Mesenchymal stem cell (in vitro differentiated cells and primary cell): Measurements from ENCODE around the gene PCDHB1.

Experiments
- DNase-seq: peaks from one replicate; pipeline ENCODE4 v3.0.0-alpha.2; 2013
- H2AFZ ChIP-seq: one replicate; pipeline ENCODE4 v1.6.1; 2013; ENCODE audit warnings: low read depth, mild to moderate bottlenecking, control low read depth, inconsistent platforms, low read length, moderate library complexity
- H2AK5ac ChIP-seq: 2 replicates; pipeline ENCODE4 v1.6.1; 2013; ENCODE audit warnings: low read length, moderate library complexity, mild to moderate bottlenecking, inconsistent platforms; ENCODE audit not compliant: severe bottlenecking
- H2BK120ac ChIP-seq: one replicate; pipeline ENCODE4 v1.6.1; 2013; ENCODE audit warnings: low read depth, mild to moderate bottlenecking, inconsistent platforms, low read length, moderate library complexity
- H2BK12ac ChIP-seq, 2 experiments: one replicate each; pipeline ENCODE4 v1.6.1; 2013; ENCODE audit warnings: inconsistent platforms in 2 of 2, low read length in 2 of 2, mild to moderate bottlenecking in 2 of 2, moderate library complexity in 2 of 2, control low read depth in 1 of 2
- H2BK15ac ChIP-seq: one replicate; pipeline ENCODE4 v1.6.1; 2013; ENCODE audit warnings: mild to moderate bottlenecking, low read depth, inconsistent platforms; ENCODE audit not compliant: poor library complexity, severe bottlenecking
- H2BK5ac ChIP-seq: 2 replicates; pipeline ENCODE4 v1.6.1; 2013; ENCODE audit warnings: low read depth, mild to moderate bottlenecking, low read length, control low read depth, inconsistent platforms; ENCODE audit not compliant: poor library complexity, severe bottlenecking
- H3K14ac ChIP-seq, 2 experiments: one replicate each; pipeline ENCODE4 v1.6.1; 2013; ENCODE audit warnings: inconsistent platforms in 2 of 2, low read length in 2 of 2, control low read depth in 1 of 2, mild to moderate bottlenecking in 1 of 2, moderate library complexity in 1 of 2
- H3K18ac ChIP-seq, 2 experiments: one replicate each; pipeline ENCODE4 v1.6.1; 2013; ENCODE audit warnings: inconsistent platforms in 2 of 2, low read length in 2 of 2, control low read depth in 1 of 2, low read depth in 1 of 2, mild to moderate bottlenecking in 1 of 2
- H3K23ac ChIP-seq, 2 experiments: one replicate each; pipeline ENCODE4 v1.6.1; 2013; ENCODE audit warnings: inconsistent platforms in 2 of 2, low read length in 2 of 2, mild to moderate bottlenecking in 2 of 2, moderate library complexity in 2 of 2, control low read depth in 1 of 2
- H3K27ac ChIP-seq: 2 replicates; pipeline ENCODE4 v1.5.1; 2013; ENCODE audit warnings: mild to moderate bottlenecking, moderate library complexity, low read length, control low read depth, inconsistent platforms; ENCODE audit not compliant: poor library complexity, severe bottlenecking
- H3K27me3 ChIP-seq, 2 experiments: 2 replicates each; pipeline versions ENCODE4 v1.6.1 to v1.7.0; 2013; ENCODE audit warnings: low read length in 2 of 2, mild to moderate bottlenecking in 2 of 2, moderate library complexity in 2 of 2, control low read depth in 1 of 2, inconsistent platforms in 1 of 2; ENCODE audit not compliant: control insufficient read depth in 1 of 2, insufficient read depth in 1 of 2
- H3K36me3 ChIP-seq, 2 experiments: 2 replicates each; pipeline versions ENCODE4 v1.6.1 to v1.7.0; 2013; ENCODE audit warnings: low read length in 2 of 2, control low read depth in 1 of 2, inconsistent platforms in 1 of 2, low read depth in 1 of 2, mild to moderate bottlenecking in 1 of 2; ENCODE audit not compliant: insufficient read depth in 2 of 2, control insufficient read depth in 1 of 2
- H3K4ac ChIP-seq, 2 experiments: one replicate each; pipeline ENCODE4 v1.6.1; 2013; ENCODE audit warnings: inconsistent platforms in 2 of 2, low read length in 2 of 2, mild to moderate bottlenecking in 2 of 2, moderate library complexity in 2 of 2, control low read depth in 1 of 2, low read depth in 1 of 2
- H3K4me1 ChIP-seq: 2 replicates; pipeline ENCODE4 v1.6.1; 2013; ENCODE audit warnings: low read depth, low read length, control low read depth; ENCODE audit not compliant: control insufficient read depth, insufficient read depth
- H3K4me2 ChIP-seq: 2 replicates; pipeline ENCODE4 v1.6.1; 2013; ENCODE audit warnings: low read length, mild to moderate bottlenecking, inconsistent platforms; ENCODE audit not compliant: poor library complexity, severe bottlenecking
- H3K4me3 ChIP-seq, 2 experiments: 2 replicates each; pipeline versions ENCODE4 v1.5.1 to v1.7.0; 2013; ENCODE audit warnings: low read length in 2 of 2, mild to moderate bottlenecking in 2 of 2, control low read depth in 1 of 2, low read depth in 1 of 2; ENCODE audit not compliant: insufficient read depth in 1 of 2
- H3K79me1 ChIP-seq: replicated peaks from 2 replicates; pipeline ENCODE4 v1.6.1; 2013; ENCODE audit warnings: mild to moderate bottlenecking, control low read depth, low read length, inconsistent platforms; ENCODE audit not compliant: poor library complexity, severe bottlenecking
- H3K9ac ChIP-seq: 2 replicates; pipeline ENCODE4 v1.7.0; 2013; ENCODE audit warnings: mild to moderate bottlenecking, low read length, moderate library complexity
- H3K9me3 ChIP-seq: 2 replicates; pipeline ENCODE4 v1.7.0; 2013; ENCODE audit warnings: mild to moderate bottlenecking, low read length; ENCODE audit not compliant: control insufficient read depth
- H4K8ac ChIP-seq: one replicate; pipeline ENCODE4 v1.6.1; 2013; ENCODE audit warnings: inconsistent platforms, mild to moderate bottlenecking, low read length, moderate library complexity
- H4K91ac ChIP-seq: one replicate; pipeline ENCODE4 v1.6.1; 2013; ENCODE audit warnings: mild to moderate bottlenecking, low read length, inconsistent platforms
- whole genome bisulfite sequencing: methylation state at CpG from one replicate; pipeline ENCODE4 v1.1.7; 2013; ENCODE audit warnings: mixed read lengths; 5-methylcytosine and 5-hydroxymethylcytosine counted together

Gene PCDHB1

DNA sequence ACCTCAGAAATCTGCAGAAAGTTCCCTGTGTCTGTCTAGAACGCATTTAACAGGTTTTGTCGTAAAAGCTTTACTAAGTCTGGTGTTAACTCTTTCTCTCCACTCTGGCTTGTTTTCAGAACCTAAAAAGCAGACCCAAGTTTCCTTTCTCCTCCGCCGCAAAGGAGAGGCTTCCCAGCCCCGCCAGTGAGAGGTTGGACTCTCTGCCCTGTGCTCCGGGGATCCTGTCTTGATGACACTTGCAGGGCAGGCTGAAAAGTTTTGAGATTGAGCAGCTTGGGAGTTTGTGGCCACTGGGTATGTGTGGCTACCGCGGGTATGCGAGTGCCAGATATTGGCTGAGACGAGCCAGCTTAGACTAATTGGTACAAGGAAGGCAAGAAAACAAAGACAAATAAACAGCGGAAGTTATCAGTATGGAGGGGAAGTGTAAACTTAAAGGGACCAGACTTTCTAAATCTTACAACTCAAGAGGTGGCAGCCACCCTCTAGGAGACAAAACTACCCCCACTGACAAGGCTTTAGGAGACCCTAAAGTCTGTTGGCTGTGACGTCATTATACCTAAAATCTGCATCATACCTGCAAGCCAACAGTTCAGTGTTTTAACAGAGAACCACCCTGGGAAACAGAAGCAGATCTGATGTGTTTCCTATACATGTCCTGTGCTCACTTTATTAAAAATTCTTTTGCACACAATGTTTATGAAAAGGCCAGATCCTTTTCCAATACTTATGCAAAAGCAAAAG lies 41.0 kb upstream of the PCDHB1 start:
- no peaks in the 10 kb centered on the region for H3K27me3 ChIP-seq
- 81% methylated on average over 11 of the region's 12 CpGs for WGBS

DNA sequence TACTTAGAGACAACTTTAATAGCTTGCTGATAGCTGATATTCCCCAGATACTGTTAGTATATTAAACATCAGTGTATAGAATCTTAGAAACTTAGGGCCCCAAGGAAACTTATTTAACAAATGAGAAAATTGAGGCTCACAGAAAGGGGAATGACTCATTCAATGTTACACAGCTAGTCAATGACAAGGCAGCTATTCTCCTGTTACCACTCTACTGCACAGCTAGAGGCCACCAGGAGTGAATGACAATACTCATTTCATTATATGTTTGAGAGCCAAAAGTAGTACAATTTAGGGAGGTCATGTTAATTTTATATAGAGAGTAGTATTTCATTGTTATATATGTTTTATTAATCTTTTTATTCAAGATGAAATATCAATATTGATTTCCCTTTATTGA lies 33.2 kb upstream of the PCDHB1 start:
- H3K27me3 ChIP-seq, result no peaks in the 10 kb centered on the region
- H2BK15ac ChIP-seq, result no peak overlapping the region
- no peak overlapping the region for H3K4me2 ChIP-seq
- no peak overlapping the region for H2AFZ ChIP-seq
- no peaks in the 10 kb centered on the region for H3K79me1 ChIP-seq
- no peak overlapping the region for H3K9ac ChIP-seq
- H3K14ac ChIP-seq, result no peak overlapping the region
- no peak overlapping the region for H3K23ac ChIP-seq
- H2BK12ac ChIP-seq, result no peak overlapping the region
- H3K4me3 ChIP-seq, result no peak overlapping the region
- H3K4me1 ChIP-seq, result no peaks in the 10 kb centered on the region
- H3K18ac ChIP-seq, result no peak overlapping the region
- no peak for DNase-seq
- no peaks in the 10 kb centered on the region for H3K36me3 ChIP-seq
- H2BK5ac ChIP-seq, result no peak overlapping the region
- no peak overlapping the region for H2AK5ac ChIP-seq
- H3K9me3 ChIP-seq, result peaks cover 3% of the 10 kb centered on the region
- no peak overlapping the region for H3K4ac ChIP-seq
- H3K27ac ChIP-seq, result no peak overlapping the region
- no peak overlapping the region for H4K8ac ChIP-seq
- no peak overlapping the region for H2BK120ac ChIP-seq
- H4K91ac ChIP-seq, result no peak overlapping the region

More for the DNA sequence above, 41.0 kb upstream of the PCDHB1 start:
- Histone ChIP-seq H3K9ac (no peak overlapping the region), H3K23ac (no peak overlapping the region), H3K4me3 (no peak overlapping the region), H3K4ac (no peak overlapping the region), H2BK5ac (no peak overlapping the region), H3K14ac (no peak overlapping the region), H4K8ac (no peak overlapping the region), H3K4me1 (no peaks in the 10 kb centered on the region), H2BK12ac (no peak overlapping the region), H3K36me3 (no peaks in the 10 kb centered on the region), H2BK120ac (no peak overlapping the region), H3K4me2 (no peak overlapping the region), H2BK15ac (no peak overlapping the region), H3K79me1 (no peaks in the 10 kb centered on the region), H3K27ac (no peak overlapping the region), H3K9me3 (peaks cover 4% of the 10 kb centered on the region), H4K91ac (no peak overlapping the region), H3K18ac (no peak overlapping the region), H2AK5ac (no peak overlapping the region), H2AFZ (no peak overlapping the region)
- DNase-seq, result no peak

DNA sequence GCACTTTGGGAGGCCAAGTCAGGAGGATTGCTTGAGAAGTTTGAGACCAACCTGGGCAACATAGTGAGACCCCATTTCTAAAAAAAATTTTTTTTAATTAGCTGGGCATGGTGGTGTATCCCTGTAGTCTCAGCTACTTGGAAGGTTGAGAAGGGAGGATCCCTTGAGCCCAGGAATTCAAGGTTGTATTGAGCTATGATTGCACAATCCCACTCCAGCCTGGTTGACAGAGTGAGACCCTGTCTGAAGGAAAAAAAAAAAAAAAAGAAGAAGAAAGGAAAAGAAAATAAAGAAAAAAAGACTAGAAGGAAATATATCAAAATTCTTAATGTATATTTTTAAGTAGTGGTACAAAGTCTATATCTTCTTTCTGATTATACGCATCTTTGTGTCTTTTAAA lies 28.8 kb upstream of the PCDHB1 start:
- Histone ChIP-seq H3K23ac (no peak overlapping the region), H3K36me3 (no peaks in the 10 kb centered on the region), H2BK12ac (no peak overlapping the region), H3K14ac (no peak overlapping the region), H3K27me3 (no peaks in the 10 kb centered on the region), H3K9me3 (peaks cover 11% of the 10 kb centered on the region), H3K4me2 (no peak overlapping the region), H3K4me1 (no peaks in the 10 kb centered on the region), H2AK5ac (no peak overlapping the region), H3K18ac (no peak overlapping the region), H3K27ac (no peak overlapping the region), H2AFZ (no peak overlapping the region), H3K4me3 (no peak overlapping the region), H2BK5ac (no peak overlapping the region), H4K91ac (no peak overlapping the region), H3K9ac (no peak overlapping the region), H3K79me1 (no peaks in the 10 kb centered on the region), H3K4ac (no peak overlapping the region), H4K8ac (no peak overlapping the region), H2BK120ac (no peak overlapping the region), H2BK15ac (no peak overlapping the region)
- WGBS, result no CpG with 5 or more reads among the region's 1 CpG
- DNase-seq, result no peak

DNA sequence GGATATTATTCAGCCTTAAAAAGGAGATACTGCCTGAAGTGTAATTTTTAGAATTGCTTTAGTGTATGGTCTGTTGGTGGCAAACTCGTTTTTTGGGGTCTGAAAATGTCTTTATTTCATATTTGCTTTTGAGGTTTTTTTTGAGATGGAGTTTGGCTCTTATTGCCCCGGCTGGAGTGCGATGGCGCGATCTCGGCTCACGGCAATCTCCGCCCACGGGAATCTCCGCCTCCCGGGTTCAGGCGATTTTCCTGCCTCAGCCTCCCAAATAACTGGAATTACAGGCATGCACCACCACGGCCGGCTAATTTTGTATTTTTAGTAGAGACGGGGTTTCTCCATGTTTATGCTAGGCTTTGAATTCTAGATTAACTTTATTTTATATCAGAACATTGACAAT lies 20.2 kb upstream of the PCDHB1 start:
- H2AK5ac ChIP-seq, result no peak overlapping the region
- no peak overlapping the region for H3K4me3 ChIP-seq
- no peak overlapping the region for H2AFZ ChIP-seq
- H3K79me1 ChIP-seq, result no peaks in the 10 kb centered on the region
- no peak overlapping the region for H2BK5ac ChIP-seq
- no peak overlapping the region for H3K14ac ChIP-seq
- no peak overlapping the region for H4K8ac ChIP-seq
- H3K27ac ChIP-seq, result no peak overlapping the region
- H3K23ac ChIP-seq, result no peak overlapping the region
- H3K9me3 ChIP-seq, result peaks cover 1% of the 10 kb centered on the region
- no peak overlapping the region for H2BK120ac ChIP-seq
- no peak overlapping the region for H3K4ac ChIP-seq
- H3K4me2 ChIP-seq, result no peak overlapping the region
- no peak overlapping the region for H4K91ac ChIP-seq
- no peak overlapping the region for H3K9ac ChIP-seq
- no peak overlapping the region for H2BK15ac ChIP-seq
- no peaks in the 10 kb centered on the region for H3K27me3 ChIP-seq
- no peaks in the 10 kb centered on the region for H3K36me3 ChIP-seq
- no peak for DNase-seq
- H3K4me1 ChIP-seq, result no peaks in the 10 kb centered on the region
- no peak overlapping the region for H3K18ac ChIP-seq
- 80% methylated on average over 8 of the region's 15 CpGs for WGBS
- H2BK12ac ChIP-seq, result no peak overlapping the region
